GM12873 (cell line): Measurements from ENCODE around the gene SERPINA9.

ENCODE experiments used
- CTCF ChIP-seq: IDR thresholded peaks from 2 replicates; pipeline ENCODE4 v1.5.1; 2012; ENCODE audit warnings: low read depth, mild to moderate bottlenecking, moderate library complexity, low read length, control low read depth; ENCODE audit not compliant: insufficient read depth; ENCODE audit errors: missing control alignments

SERPINA9 gene

GRCh38 chr14:94423453-94424056, 52.4 kb downstream of the SERPINA9 start:
- peak; percentile 80 for TF ChIP-seq CTCF

- no peak for TF ChIP-seq CTCF
Measured at GRCh38 chr14:94421316-94421715, 54.7 kb downstream of the SERPINA9 start.
